AG04450 (cell line): Measurements from ENCODE around the gene ZC3H4. TPM values are rescaled to one million over a fixed set of nuclear protein-coding genes. Genes with fewer than 3 reads are reported as not detected.

Experiments used
- CTCF ChIA-PET: fragments of 300-600, 350-600 bp; formaldehyde crosslinking; extraction: SDS; loops from one replicate; lab custom pipeline; 2022; ENCODE audit warnings: antibody characterized with exemption, inconsistent platforms; lab: Charles Lee
- POLR2A ChIA-PET: fragments of 350-600 bp; formaldehyde crosslinking; extraction: SDS; loops from one replicate; lab custom pipeline; 2021; ENCODE audit warnings: antibody characterized with exemption, inconsistent platforms; lab: Yijun Ruan, JAX
- DNase-seq: peaks from one replicate; pipeline ENCODE4 v3.0.0-alpha.2; 2011; ENCODE audit warnings: low read depth, low spot score
- H3K27ac ChIP-seq: one replicate; pipeline ENCODE4 v1.5.1; 2012; ENCODE audit warnings: low read depth, low read length, control low read depth
- H3K27me3 ChIP-seq: one replicate; pipeline ENCODE4 v1.6.0; 2012; ENCODE audit warnings: low read length; ENCODE audit not compliant: control insufficient read depth, insufficient read depth
- H3K4me3 ChIP-seq: 2 replicates; pipeline ENCODE4 v1.5.1; 2011; ENCODE audit warnings: mild to moderate bottlenecking, low read depth, low read length, control low read depth
- H3K9me3 ChIP-seq: 2 replicates; pipeline ENCODE4 v1.5.1; 2012; ENCODE audit warnings: low read length; ENCODE audit not compliant: control insufficient read depth, insufficient read depth
- polyA plus RNA-seq: library from polyadenylated mRNA; depleted of rRNA; stranded (reverse); fragments of >200 nt; gene quantifications from 2 replicates; pipeline ENCODE4 v1.2.3, GENCODE V29; 2011
- TF ChIP-seq, protein P1 (sequence below): IDR thresholded peaks from 2 replicates; pipeline ENCODE4 v1.5.1; 2011; ENCODE audit warnings: low read depth, low read length, control low read depth, inconsistent platforms

The ZC3H4 gene
- polyA plus RNA-seq, 1 experiment = 4.9 TPM

DNA sequence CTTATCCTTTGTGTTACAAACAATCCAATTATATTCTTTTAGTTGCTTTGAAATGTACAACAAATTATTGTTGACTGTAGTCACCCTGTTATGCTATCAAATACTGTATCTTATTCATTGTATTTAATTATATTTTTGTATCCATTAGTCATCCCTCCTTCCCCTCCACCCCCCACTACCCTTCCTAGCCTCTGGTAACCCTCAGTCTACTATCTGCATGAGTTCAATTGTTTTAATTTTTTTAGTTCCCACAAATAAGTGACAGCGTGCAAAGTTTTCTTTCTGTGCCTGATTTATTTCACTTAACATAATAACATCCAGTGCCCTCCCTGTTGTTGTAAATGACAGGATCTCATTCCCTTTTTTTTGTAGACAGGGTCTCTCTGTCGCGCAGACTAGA, 21.6 kb upstream of the ZC3H4 start:
- Histone ChIP-seq H3K27ac (no peak overlapping the region), H3K9me3 (peaks cover under 1% of the 10 kb centered on the region; the same call in 1 of the 2 replicates), H3K27me3 (no peaks in the 10 kb centered on the region), H3K4me3 (no peak overlapping the region)
- POLR2A ChIA-PET = no interaction called here
- CTCF ChIA-PET = interaction anchor here (1.7 kb wide), 1 partner anchor 109 kb away, joined by 6 read pairs; no protein-coding TSS in a partner anchor
- DNase-seq = no peak
- TF ChIP-seq, protein P1, sequence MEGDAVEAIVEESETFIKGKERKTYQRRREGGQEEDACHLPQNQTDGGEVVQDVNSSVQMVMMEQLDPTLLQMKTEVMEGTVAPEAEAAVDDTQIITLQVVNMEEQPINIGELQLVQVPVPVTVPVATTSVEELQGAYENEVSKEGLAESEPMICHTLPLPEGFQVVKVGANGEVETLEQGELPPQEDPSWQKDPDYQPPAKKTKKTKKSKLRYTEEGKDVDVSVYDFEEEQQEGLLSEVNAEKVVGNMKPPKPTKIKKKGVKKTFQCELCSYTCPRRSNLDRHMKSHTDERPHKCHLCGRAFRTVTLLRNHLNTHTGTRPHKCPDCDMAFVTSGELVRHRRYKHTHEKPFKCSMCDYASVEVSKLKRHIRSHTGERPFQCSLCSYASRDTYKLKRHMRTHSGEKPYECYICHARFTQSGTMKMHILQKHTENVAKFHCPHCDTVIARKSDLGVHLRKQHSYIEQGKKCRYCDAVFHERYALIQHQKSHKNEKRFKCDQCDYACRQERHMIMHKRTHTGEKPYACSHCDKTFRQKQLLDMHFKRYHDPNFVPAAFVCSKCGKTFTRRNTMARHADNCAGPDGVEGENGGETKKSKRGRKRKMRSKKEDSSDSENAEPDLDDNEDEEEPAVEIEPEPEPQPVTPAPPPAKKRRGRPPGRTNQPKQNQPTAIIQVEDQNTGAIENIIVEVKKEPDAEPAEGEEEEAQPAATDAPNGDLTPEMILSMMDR = no peak

DNA sequence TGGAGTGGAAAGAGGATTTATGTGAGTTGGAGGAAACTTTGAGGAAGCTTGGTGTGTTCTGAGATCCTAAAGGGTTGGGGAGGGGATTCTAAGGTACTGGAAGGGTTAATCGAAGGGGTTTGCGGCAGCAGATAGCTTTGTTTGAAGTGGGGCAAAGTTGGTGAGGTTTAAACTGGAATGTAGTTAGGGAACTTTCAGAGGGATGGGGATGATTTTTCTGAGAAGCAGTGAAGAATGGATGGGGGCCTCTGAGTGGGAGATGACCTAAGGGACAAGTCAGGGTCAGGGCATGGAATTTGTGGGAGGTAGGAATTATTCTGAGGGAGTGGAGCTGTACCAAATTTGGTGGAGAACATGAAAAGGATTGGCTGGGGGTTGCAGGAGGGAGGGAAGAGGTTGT, 21.0 kb upstream of the ZC3H4 start:
- CTCF ChIA-PET = interaction anchor here (0.6 to 1.7 kb wide), 3 partner anchors 9 to 109 kb away, joined by 4 to 6 read pairs (median 6); no protein-coding TSS in a partner anchor
- peaks cover 3% of the 10 kb centered on the region; the same call in 1 of the 2 replicates for H3K9me3 ChIP-seq
- H3K4me3 ChIP-seq = no peak overlapping the region; the same call in 1 of the 2 replicates
- POLR2A ChIA-PET = no interaction called here
- H3K27me3 ChIP-seq = no peaks in the 10 kb centered on the region
- DNase-seq = no peak
- TF ChIP-seq, protein P1 = no peak
- H3K27ac ChIP-seq = no peak overlapping the region

DNA sequence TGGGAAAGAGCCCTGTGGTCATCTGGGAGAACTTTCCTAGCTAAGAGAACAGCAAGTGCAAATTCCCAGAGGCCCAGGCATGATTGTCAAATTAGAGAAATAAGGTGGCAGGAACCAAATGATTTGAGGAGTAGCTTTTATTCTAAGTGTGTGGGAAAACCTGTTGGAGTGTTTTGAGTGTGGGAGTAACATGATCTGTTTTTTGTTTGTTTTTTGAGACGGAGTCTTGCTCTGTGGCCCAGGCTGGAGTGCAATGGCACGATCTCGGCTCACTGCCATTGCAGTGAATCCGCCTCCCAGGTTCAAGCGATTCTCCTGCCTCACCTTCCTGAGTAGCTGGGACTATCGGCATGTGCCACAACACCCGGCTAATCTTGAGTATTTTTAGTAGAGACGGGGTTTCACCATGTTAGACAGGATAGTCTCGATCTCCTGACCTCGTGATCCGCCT, 19.5 kb upstream of the ZC3H4 start:
- DNase-seq = no peak
- Histone ChIP-seq H3K27ac (no peak overlapping the region), H3K4me3 (peak overlapping the region; percentile 10; the same call in 1 of the 2 replicates), H3K9me3 (peaks cover 3% of the 10 kb centered on the region; the same call in 1 of the 2 replicates), H3K27me3 (no peaks in the 10 kb centered on the region)
- ChIA-PET CTCF (interaction anchor here (0.6 to 2.4 kb wide), 5 partner anchors 17 to 120 kb away, joined by 3 to 14 read pairs (median 4); no protein-coding TSS in a partner anchor), POLR2A (interaction anchor here (2.4 kb wide), 1 partner anchor 93 kb away, joined by 10 read pairs; no protein-coding TSS in a partner anchor)
- TF ChIP-seq, protein P1 = no peak

DNA sequence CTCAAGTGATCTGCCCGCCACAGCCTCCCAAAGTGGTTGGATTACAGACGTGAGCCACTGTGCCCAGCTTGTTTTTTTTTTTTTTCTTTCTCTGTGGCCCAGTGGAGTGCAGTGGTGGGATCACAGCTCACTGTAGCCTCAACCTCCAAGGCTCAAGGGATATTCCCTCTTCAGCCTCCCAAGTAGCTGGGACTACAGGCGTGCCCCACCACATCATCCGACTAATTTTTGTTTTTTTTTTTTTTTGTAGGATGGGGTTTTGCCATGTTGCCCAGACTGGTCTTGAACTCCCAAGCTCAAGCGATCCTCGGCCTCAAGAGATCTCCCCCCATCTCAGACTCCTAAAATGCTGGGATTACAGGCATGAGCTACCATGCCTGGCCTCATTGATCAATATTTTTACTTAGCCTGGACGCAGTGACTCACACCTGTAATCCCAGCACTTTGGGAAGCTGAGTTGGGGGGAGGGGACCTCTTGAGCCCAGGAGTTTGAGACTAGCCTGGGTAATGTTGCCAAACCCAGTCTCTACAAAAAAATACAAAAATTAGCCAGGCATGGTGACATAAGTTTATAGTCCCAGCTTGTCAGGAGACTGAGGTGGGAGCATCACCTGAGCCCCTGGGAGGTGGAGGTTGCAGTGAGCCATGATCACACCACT, 18.7 kb upstream of the ZC3H4 start:
- ChIA-PET CTCF (interaction anchor here (0.6 to 2.4 kb wide), 10 partner anchors 8 to 120 kb away, joined by 3 to 14 read pairs (median 4); no protein-coding TSS in a partner anchor), POLR2A (interaction anchor here (0.7 to 2.4 kb wide), 4 partner anchors 19 to 142 kb away, joined by 6 to 20 read pairs (median 8); partner anchors contain the start of gene ZC3H4)
- no peak overlapping the region for H3K27ac ChIP-seq
- H3K27me3 ChIP-seq = no peaks in the 10 kb centered on the region
- peak overlapping the region; percentile 92 for H3K4me3 ChIP-seq
- TF ChIP-seq, protein P1 = no peak
- peaks cover 3% of the 10 kb centered on the region; the same call in 1 of the 2 replicates for H3K9me3 ChIP-seq
- no peak for DNase-seq
